GM12873 (cell line): ENCODE results near the gene WNT7B.

Experiments used
- CTCF ChIP-seq: IDR thresholded peaks from 2 replicates; pipeline ENCODE4 v1.5.1; 2012; ENCODE audit warnings: low read depth, mild to moderate bottlenecking, moderate library complexity, low read length, control low read depth; ENCODE audit not compliant: insufficient read depth; ENCODE audit errors: missing control alignments

The WNT7B gene

GRCh38 chr22:45942344-45942743 is 34.6 kb downstream of the WNT7B start:
- no peak for TF ChIP-seq CTCF

GRCh38 chr22:45938913-45939312 is 38.0 kb downstream of the WNT7B start:
- no peak for TF ChIP-seq CTCF

- TF ChIP-seq CTCF = no peak
Observed at GRCh38 chr22:45937960-45938359, 39.0 kb downstream of the WNT7B start.

- TF ChIP-seq CTCF = no peak
Observed at GRCh38 chr22:45935573-45935972, 41.4 kb downstream of the WNT7B start.

- TF ChIP-seq CTCF = no peak
Observed at GRCh38 chr22:45934659-45935341, 42.2 kb downstream of the WNT7B start.

- TF ChIP-seq CTCF = no peak
Observed at GRCh38 chr22:45934168-45934564, 42.8 kb downstream of the WNT7B start.

- TF ChIP-seq CTCF = no peak
Observed at GRCh38 chr22:45933506-45934167, 43.3 kb downstream of the WNT7B start.
